Breast epithelium (tissue), 3 donors: ENCODE data around the gene MPPED1.

ENCODE experiments used
- POLR2A ChIP-seq: fragments of 450-650 bp; IDR thresholded peaks from one replicate; pipeline ENCODE4 v1.6.1; 2016; ENCODE audit warnings: antibody characterized with exemption, mild to moderate bottlenecking, moderate library complexity
- TF ChIP-seq, protein P1 (sequence below), 3 donors: fragments of 450-650 bp; IDR thresholded peaks; one replicate each; pipeline ENCODE4 v1.5.1; 2016 to 2017; ENCODE audit warnings: antibody characterized with exemption in 3 of 3, mild to moderate bottlenecking in 3 of 3, moderate library complexity in 3 of 3

- TF ChIP-seq, protein P1, sequence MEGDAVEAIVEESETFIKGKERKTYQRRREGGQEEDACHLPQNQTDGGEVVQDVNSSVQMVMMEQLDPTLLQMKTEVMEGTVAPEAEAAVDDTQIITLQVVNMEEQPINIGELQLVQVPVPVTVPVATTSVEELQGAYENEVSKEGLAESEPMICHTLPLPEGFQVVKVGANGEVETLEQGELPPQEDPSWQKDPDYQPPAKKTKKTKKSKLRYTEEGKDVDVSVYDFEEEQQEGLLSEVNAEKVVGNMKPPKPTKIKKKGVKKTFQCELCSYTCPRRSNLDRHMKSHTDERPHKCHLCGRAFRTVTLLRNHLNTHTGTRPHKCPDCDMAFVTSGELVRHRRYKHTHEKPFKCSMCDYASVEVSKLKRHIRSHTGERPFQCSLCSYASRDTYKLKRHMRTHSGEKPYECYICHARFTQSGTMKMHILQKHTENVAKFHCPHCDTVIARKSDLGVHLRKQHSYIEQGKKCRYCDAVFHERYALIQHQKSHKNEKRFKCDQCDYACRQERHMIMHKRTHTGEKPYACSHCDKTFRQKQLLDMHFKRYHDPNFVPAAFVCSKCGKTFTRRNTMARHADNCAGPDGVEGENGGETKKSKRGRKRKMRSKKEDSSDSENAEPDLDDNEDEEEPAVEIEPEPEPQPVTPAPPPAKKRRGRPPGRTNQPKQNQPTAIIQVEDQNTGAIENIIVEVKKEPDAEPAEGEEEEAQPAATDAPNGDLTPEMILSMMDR (IDR thresholded peaks at IDR 0.05), result no peak
- no peak for TF ChIP-seq POLR2A
Observed at GRCh38 chr22:43504068-43504467, 92.3 kb downstream of the MPPED1 start.
